A673 (cell line): ENCODE data around the gene CD28.

Experiments used
- CTCF ChIP-seq: fragments of 300-800, 200-600 bp; sonication (generic); conservative IDR thresholded peaks from 2 replicates; pipeline ENCODE4 v1.5.1; 2017; ENCODE audit warnings: low read depth, mild to moderate bottlenecking, antibody characterized with exemption, low read length, moderate library complexity, mixed read lengths
- EZH2 ChIP-seq: fragments of 200-600 bp; sonication (generic); IDR thresholded peaks from 2 replicates; pipeline ENCODE4 v1.6.1; 2017; ENCODE audit warnings: borderline replicate concordance, low read depth, mild to moderate bottlenecking, mixed read lengths, antibody characterized with exemption, low read length; ENCODE audit not compliant: poor library complexity, severe bottlenecking

DNA sequence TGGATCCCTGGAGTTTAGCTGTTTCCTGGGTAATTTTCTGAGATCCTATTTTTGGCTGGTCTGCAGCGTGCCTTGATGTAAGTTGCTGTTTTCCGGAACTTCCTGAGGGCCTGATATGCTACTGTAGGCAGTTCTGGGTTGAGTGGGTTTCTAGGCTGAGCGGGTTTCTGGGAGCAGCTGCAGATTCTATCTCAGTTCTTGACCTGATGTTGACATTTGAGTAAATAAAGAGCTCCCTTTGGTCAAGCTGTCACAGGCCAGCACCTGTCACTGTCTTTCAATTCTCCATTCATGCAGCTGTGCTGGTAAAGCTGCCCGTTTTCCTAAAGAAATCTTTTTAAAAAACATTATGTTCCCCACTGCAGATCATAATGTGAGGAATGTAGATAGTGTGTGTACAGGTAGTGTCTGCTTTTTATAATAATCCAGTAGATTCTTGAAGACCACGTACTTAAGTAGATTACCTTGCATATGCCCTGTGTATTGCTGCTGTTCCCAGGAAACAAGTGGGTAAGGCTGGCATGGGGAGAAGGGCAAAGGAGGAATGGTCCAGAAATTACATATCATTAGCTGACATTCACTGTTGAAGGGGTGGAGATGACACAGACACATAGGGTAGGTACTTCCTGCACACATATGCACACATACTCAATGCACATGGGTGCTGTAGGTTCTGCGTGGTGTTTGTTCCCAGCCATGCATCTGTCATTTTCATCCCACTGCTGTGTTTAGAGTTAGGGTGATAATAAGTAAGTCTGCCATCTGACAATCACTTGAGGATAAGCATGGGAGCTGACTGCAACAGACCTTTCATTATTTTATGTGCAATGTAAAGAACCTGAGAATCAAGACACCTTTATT lies 25.9 kb downstream of the CD28 start:
- TF ChIP-seq CTCF (no peak), EZH2 (no peak)
